ENCODE results near the gene NHSL2.
"Not testable (repeated sequence)": the region's sequence is repeated elsewhere in the genome, so short reads cannot be mapped to it uniquely, and the experiment has no call there.

NHSL2 gene

DNA sequence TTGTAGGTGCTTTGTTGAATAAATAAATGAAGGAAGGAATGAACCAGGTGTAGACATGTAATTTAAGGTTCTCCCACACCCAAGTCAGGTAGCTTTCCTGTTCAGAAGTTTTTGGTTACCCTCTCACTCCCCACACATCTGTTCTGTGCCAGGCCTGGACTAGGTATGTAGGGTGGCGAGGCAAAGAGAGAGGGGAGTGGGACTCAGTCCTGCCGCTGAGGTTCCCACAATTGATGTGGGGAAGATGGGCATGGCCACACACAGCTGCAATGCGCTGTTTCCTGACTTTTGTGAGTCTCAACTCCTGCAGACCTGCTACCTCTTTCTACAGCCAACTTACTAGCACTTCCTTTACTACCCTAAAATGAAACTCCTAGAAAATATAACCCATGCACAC, 132.2 kb downstream of the NHSL2 start:
- no peak overlapping the region for H3K9ac ChIP-seq (ENCODE audit: low read depth, low read length)
- H3K4me1 ChIP-seq (ENCODE audit: insufficient read depth, low read length), result peaks cover 21% of the 10 kb centered on the region
- H3K36me3 ChIP-seq (ENCODE audit: insufficient read depth, low read length), result no peaks in the 10 kb centered on the region
- H3K9me3 ChIP-seq (ENCODE audit: control insufficient read depth, insufficient read depth, low read length), result no peaks in the 10 kb centered on the region

- Histone ChIP-seq H3K36me3 (ENCODE audit: insufficient read depth, low read length) (no peaks in the 10 kb centered on the region), H3K9me3 (ENCODE audit: control insufficient read depth, insufficient read depth, low read length) (no peaks in the 10 kb centered on the region), H3K9ac (ENCODE audit: low read depth, low read length) (no peak overlapping the region), H3K4me1 (ENCODE audit: insufficient read depth, low read length) (peaks cover 24% of the 10 kb centered on the region)
Measured at GRCh38 chrX:72043636-72044035, 133.0 kb downstream of the NHSL2 start.

GRCh38 chrX:72045141-72045540, 134.5 kb downstream of the NHSL2 start:
- H3K4me1 ChIP-seq (ENCODE audit: insufficient read depth, low read length), result peaks cover 27% of the 10 kb centered on the region
- no peak overlapping the region for H3K9ac ChIP-seq (ENCODE audit: low read depth, low read length)
- H3K9me3 ChIP-seq (ENCODE audit: control insufficient read depth, insufficient read depth, low read length), result no peaks in the 10 kb centered on the region
- H3K36me3 ChIP-seq (ENCODE audit: insufficient read depth, low read length), result no peaks in the 10 kb centered on the region

DNA sequence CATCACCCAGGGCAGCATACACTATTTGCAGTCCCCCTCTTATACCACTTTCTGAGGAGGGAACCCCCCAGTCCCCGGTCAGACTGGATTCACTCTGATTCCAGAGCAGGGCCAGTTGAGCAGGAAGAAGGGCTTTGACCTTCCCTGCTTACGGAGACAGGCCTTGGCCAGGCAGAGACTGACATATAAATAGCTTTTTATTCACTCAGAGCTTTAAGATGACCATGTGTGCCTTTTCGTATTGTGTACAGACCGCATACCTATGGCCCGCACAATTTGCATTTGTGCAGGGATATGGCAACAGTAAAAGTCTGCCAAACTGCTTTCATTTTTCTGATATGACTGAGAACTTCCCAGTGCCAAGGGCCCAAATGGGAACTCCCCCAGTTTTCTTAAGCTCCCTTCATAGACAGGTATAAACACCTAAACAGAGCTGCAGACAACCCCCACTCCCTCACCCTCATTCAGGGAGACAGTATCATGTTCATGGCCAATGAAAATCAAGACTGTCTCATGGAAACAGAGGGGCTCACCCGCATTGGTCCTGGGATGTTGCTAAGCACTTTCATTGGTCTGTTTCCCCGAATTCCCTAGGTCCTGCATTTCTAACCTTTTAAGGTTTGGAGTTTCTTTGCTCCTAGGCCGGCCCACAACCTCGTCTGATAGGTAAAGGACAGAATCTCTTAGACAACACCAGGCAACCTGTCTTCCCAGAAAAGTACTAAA, 135.1 kb downstream of the NHSL2 start:
- H3K36me3 ChIP-seq (ENCODE audit: insufficient read depth, low read length), result no peaks in the 10 kb centered on the region
- no peaks in the 10 kb centered on the region for H3K9me3 ChIP-seq (ENCODE audit: control insufficient read depth, insufficient read depth, low read length)
- H3K4me1 ChIP-seq (ENCODE audit: insufficient read depth, low read length), result peaks cover 27% of the 10 kb centered on the region
- H3K9ac ChIP-seq (ENCODE audit: low read depth, low read length), result no peak overlapping the region

DNA sequence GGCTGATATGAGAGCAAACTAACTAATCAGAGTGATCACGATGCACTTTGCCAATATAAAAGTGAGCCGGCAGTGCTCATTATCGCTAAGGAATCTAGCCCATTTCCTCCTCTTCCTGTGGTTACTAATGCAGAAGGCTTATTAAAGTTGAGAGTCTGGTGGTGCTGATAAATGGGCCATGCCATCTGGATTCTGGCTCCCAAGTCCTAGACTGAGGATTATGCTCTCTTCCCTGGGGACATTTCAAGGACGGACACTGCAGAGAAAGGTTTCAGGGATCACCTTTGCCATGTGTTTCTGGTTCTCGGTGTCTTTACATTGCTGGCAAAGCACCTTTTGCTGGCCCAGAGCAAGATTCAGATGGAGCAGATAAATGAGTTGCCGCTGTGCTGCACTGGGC, 135.8 kb downstream of the NHSL2 start:
- Histone ChIP-seq H3K9ac (ENCODE audit: low read depth, low read length) (no peak overlapping the region), H3K9me3 (ENCODE audit: control insufficient read depth, insufficient read depth, low read length) (no peaks in the 10 kb centered on the region), H3K36me3 (ENCODE audit: insufficient read depth, low read length) (no peaks in the 10 kb centered on the region)

GRCh38 chrX:72048510-72049455, 138.1 kb downstream of the NHSL2 start:
- Histone ChIP-seq H3K36me3 (ENCODE audit: insufficient read depth, low read length) (no peaks in the 10 kb centered on the region), H3K4me1 (ENCODE audit: insufficient read depth, low read length) (peaks cover 45% of the 10 kb centered on the region), H3K9me3 (ENCODE audit: control insufficient read depth, insufficient read depth, low read length) (no peaks in the 10 kb centered on the region), H3K9ac (ENCODE audit: low read depth, low read length) (no peak overlapping the region)

More for the DNA sequence above, 135.8 kb downstream of the NHSL2 start:
- peaks cover 29% of the 10 kb centered on the region for H3K4me1 ChIP-seq (ENCODE audit: insufficient read depth, low read length)

DNA sequence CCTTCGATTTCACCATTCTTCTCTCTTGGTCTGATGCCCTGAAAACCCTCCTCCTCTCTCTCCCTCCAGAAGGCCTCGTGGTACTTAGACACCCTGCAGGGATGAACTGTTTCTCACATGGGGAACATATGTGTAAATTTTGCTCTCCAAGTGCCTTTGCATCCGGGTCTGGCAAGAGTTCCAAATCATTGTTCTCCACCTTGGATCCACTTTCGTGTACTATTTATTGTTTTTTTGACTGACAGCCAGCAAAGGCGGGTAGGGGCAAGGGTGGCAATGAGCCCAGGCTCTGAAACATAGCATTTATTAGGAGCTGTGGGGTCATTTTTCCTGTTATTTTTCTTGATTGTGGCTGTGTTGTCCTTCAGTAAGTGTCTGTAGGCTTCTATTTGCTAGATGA, 139.4 kb downstream of the NHSL2 start:
- Histone ChIP-seq H3K4me1 (ENCODE audit: insufficient read depth, low read length) (peaks cover 55% of the 10 kb centered on the region), H3K36me3 (ENCODE audit: insufficient read depth, low read length) (no peaks in the 10 kb centered on the region), H3K9me3 (ENCODE audit: control insufficient read depth, insufficient read depth, low read length) (no peaks in the 10 kb centered on the region), H3K9ac (ENCODE audit: low read depth, low read length) (no peak overlapping the region)

- peaks cover 58% of the 10 kb centered on the region for H3K4me1 ChIP-seq (ENCODE audit: insufficient read depth, low read length)
- no peaks in the 10 kb centered on the region for H3K36me3 ChIP-seq (ENCODE audit: insufficient read depth, low read length)
- H3K9me3 ChIP-seq (ENCODE audit: control insufficient read depth, insufficient read depth, low read length), result no peaks in the 10 kb centered on the region
Measured at GRCh38 chrX:72051589-72051988, 140.9 kb downstream of the NHSL2 start.

DNA sequence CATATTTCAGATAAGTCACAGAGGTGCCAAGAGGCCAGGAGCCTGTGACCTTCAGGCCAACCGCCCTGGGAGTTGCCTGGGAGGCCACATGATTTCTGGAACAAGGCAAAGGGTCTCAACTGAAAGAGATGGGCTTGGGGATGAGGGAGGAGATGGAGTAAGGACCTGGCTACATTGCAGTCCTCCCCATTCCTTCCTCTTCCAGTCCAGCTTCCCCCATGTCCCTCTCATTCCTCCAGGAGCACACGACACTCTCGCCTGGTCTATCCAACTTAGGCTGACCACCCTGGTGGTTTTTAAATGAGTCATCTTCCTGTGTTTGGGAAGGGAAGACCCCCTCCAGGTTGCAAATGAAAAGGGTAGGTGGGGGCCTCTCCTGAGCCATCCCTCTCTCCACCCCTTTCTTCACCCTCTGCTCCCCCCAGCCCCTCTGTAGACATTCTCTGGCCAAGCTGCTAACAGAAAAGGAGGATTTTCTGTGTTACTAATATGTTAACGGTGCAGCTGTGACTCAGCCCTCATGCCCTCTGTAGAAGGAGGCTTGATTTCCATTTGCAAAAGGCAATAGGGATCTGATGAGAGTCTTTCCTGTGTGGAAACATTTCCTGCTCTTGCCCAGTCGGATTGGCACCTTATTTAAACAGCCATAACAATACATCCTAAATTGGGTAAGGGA, 141.9 kb downstream of the NHSL2 start:
- Histone ChIP-seq H3K36me3 (ENCODE audit: insufficient read depth, low read length) (no peaks in the 10 kb centered on the region), H3K9me3 (ENCODE audit: control insufficient read depth, insufficient read depth, low read length) (no peaks in the 10 kb centered on the region), H3K4me1 (ENCODE audit: insufficient read depth, low read length) (peaks cover 61% of the 10 kb centered on the region), H3K9ac (ENCODE audit: low read depth, low read length) (no peak overlapping the region)

More at GRCh38 chrX:72051589-72051988, 140.9 kb downstream of the NHSL2 start:
- no peak overlapping the region for H3K9ac ChIP-seq (ENCODE audit: low read depth, low read length)

DNA sequence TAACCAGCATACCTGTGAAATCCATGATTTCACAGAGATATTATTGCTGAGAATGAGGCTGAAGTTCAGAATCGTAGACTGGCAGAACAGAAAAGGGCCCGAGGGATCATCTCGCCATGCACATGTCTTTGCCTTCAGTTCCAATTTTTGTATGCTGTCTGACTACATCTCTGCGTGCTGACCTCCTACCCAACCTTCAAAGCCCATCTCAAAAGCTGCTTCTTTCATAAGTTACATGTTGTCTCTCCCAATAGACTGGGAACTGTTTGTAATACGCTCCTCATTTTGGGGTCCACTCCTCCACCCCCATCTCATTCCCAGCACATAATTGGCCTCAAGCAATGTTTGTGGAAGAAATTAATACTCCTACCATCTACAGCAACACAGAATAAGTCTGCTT, 142.9 kb downstream of the NHSL2 start:
- peak overlapping the region; percentile 5; the same call in 1 of the 2 replicates for H3K9ac ChIP-seq (ENCODE audit: low read depth, low read length)
- peaks cover 58% of the 10 kb centered on the region for H3K4me1 ChIP-seq (ENCODE audit: insufficient read depth, low read length)
- H3K9me3 ChIP-seq (ENCODE audit: control insufficient read depth, insufficient read depth, low read length), result no peaks in the 10 kb centered on the region
- no peaks in the 10 kb centered on the region for H3K36me3 ChIP-seq (ENCODE audit: insufficient read depth, low read length)

GRCh38 chrX:72054779-72055489, 144.3 kb downstream of the NHSL2 start:
- Histone ChIP-seq H3K9me3 (ENCODE audit: control insufficient read depth, insufficient read depth, low read length) (no peaks in the 10 kb centered on the region), H3K9ac (ENCODE audit: low read depth, low read length) (peak overlapping the region; percentile 11; the same call in 1 of the 2 replicates), H3K36me3 (ENCODE audit: insufficient read depth, low read length) (no peaks in the 10 kb centered on the region), H3K4me1 (ENCODE audit: insufficient read depth, low read length) (peaks cover 65% of the 10 kb centered on the region)

DNA sequence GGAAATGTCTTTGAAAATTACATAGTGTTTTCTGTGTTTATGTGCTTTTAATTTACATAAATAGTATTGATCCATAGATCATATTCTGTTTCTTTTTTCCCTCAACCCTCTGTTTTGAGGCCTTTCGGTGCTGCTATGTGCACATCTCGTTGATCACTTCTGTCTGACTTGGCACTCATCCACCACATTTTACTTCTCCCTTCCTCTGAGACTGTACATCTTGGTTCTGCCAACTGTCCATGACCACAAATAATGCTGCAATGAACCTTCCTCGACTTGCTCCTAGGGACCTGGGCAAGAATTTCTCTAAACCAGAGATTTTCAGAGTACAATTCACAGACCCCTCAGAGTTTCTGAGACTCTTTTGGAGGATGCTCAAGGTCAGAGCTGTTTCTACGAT, 146.7 kb downstream of the NHSL2 start:
- H3K36me3 ChIP-seq (ENCODE audit: insufficient read depth, low read length), result no peaks in the 10 kb centered on the region
- peaks cover 59% of the 10 kb centered on the region for H3K4me1 ChIP-seq (ENCODE audit: insufficient read depth, low read length)
- no peaks in the 10 kb centered on the region for H3K9me3 ChIP-seq (ENCODE audit: control insufficient read depth, insufficient read depth, low read length)
- no peak overlapping the region for H3K9ac ChIP-seq (ENCODE audit: low read depth, low read length)

DNA sequence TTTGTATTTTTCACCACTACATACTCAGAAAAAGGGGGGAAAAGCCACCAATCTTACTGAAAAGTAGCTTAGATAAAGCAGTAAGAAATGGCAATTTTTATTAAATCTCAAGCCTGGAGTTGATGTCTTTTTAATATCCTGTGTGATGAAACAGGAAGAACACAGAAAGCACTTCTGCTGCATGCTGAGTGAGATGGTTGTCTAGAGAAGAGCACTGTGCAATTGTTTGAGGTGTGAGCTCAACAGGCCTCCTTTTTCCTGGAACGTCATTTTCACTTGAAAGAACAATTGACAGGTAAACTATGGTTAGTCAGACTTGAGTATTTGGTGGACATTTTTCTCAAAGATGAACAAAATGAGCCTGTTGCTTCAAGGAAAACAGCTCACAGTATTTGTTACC, 147.2 kb downstream of the NHSL2 start:
- H3K4me1 ChIP-seq (ENCODE audit: insufficient read depth, low read length), result peaks cover 55% of the 10 kb centered on the region
- no peak overlapping the region for H3K9ac ChIP-seq (ENCODE audit: low read depth, low read length)
- no peaks in the 10 kb centered on the region for H3K36me3 ChIP-seq (ENCODE audit: insufficient read depth, low read length)
- no peaks in the 10 kb centered on the region for H3K9me3 ChIP-seq (ENCODE audit: control insufficient read depth, insufficient read depth, low read length)

GRCh38 chrX:72058346-72058745, 147.7 kb downstream of the NHSL2 start:
- H3K36me3 ChIP-seq (ENCODE audit: insufficient read depth, low read length); H3K9ac ChIP-seq (ENCODE audit: low read depth, low read length); H3K9me3 ChIP-seq (ENCODE audit: control insufficient read depth, insufficient read depth, low read length): not testable (repeated sequence)
- peaks cover 50% of the 10 kb centered on the region for H3K4me1 ChIP-seq (ENCODE audit: insufficient read depth, low read length)
